GM06990 (cell line): ENCODE results near the gene INTS1.

Source experiments
- DNase-seq: peaks from one replicate; pipeline ENCODE4 v3.0.0-alpha.2; 2011; ENCODE audit not compliant: insufficient read length; ENCODE audit errors: extremely low read depth
- H3K27me3 ChIP-seq: replicated peaks from 2 replicates; pipeline ENCODE4 v1.6.0; 2011; ENCODE audit warnings: low read length; ENCODE audit not compliant: control insufficient read depth, insufficient read depth
- H3K36me3 ChIP-seq: 2 replicates; pipeline ENCODE4 v1.5.1; 2011; ENCODE audit warnings: low read length; ENCODE audit not compliant: control insufficient read depth, insufficient read depth
- H3K4me3 ChIP-seq: replicated peaks from 2 replicates; pipeline ENCODE4 v1.5.1; 2011; ENCODE audit warnings: low read depth, mild to moderate bottlenecking, control low read depth, low read length
- CTCF ChIP-seq: IDR thresholded peaks from 2 replicates; pipeline ENCODE4 v1.5.1; 2011; ENCODE audit warnings: low read length, control low read depth, mild to moderate bottlenecking, inconsistent platforms; ENCODE audit not compliant: insufficient read depth, poor library complexity, severe bottlenecking

The INTS1 gene

GRCh38 chr7:1454542-1454941, 49.6 kb downstream of the INTS1 start:
- Histone ChIP-seq H3K27me3 (no peaks in the 10 kb centered on the region; the same call in 1 of the 2 replicates), H3K4me3 (no peak overlapping the region), H3K36me3 (no peaks in the 10 kb centered on the region)
- no peak for TF ChIP-seq CTCF
- DNase-seq: no peak

GRCh38 chr7:1452205-1452604, 52.0 kb downstream of the INTS1 start:
- Histone ChIP-seq H3K4me3 (no peak overlapping the region), H3K36me3 (no peaks in the 10 kb centered on the region), H3K27me3 (no peaks in the 10 kb centered on the region; the same call in 1 of the 2 replicates)
- DNase-seq: no peak
- TF ChIP-seq CTCF: no peak

- no peak for TF ChIP-seq CTCF
- no peak overlapping the region for H3K4me3 ChIP-seq
- no peaks in the 10 kb centered on the region for H3K27me3 ChIP-seq
- H3K36me3 ChIP-seq: no peaks in the 10 kb centered on the region
- DNase-seq: no peak
These were observed 53.2 kb downstream of the INTS1 start for GRCh38 chr7:1450987-1451386.

- DNase-seq: no peak
- Histone ChIP-seq H3K36me3 (no peaks in the 10 kb centered on the region), H3K27me3 (no peaks in the 10 kb centered on the region), H3K4me3 (no peak overlapping the region)
- no peak for TF ChIP-seq CTCF
These were observed 53.8 kb downstream of the INTS1 start for GRCh38 chr7:1450431-1450830.

GRCh38 chr7:1449951-1450350, 54.2 kb downstream of the INTS1 start:
- Histone ChIP-seq H3K4me3 (no peak overlapping the region), H3K27me3 (no peaks in the 10 kb centered on the region), H3K36me3 (no peaks in the 10 kb centered on the region)
- DNase-seq: no peak
- no peak for TF ChIP-seq CTCF

- TF ChIP-seq CTCF: no peak
- no peaks in the 10 kb centered on the region for H3K27me3 ChIP-seq
- H3K4me3 ChIP-seq: no peak overlapping the region
- no peak for DNase-seq
- H3K36me3 ChIP-seq: no peaks in the 10 kb centered on the region
These were observed 54.7 kb downstream of the INTS1 start for GRCh38 chr7:1449501-1449900.
